Hepatocyte (in vitro differentiated cells): Measurements from ENCODE around the gene MYZAP.

ENCODE experiments used
- CTCF ChIP-seq: fragments of 200-600 bp; sonication (generic); IDR thresholded peaks from 2 replicates; pipeline ENCODE4 v1.5.1; 2016; ENCODE audit warnings: antibody characterized with exemption, mild to moderate bottlenecking; ENCODE audit not compliant: poor library complexity
- EZH2 ChIP-seq: fragments of 200-600 bp; sonication (generic); IDR thresholded peaks from 2 replicates; pipeline ENCODE4 v1.6.1; 2016; ENCODE audit warnings: antibody characterized with exemption, mild to moderate bottlenecking, borderline replicate concordance
- EZH2phosphoT487 ChIP-seq: fragments of 200-600 bp; sonication (generic); IDR thresholded peaks from one replicate; pipeline ENCODE4 v1.6.1; 2018; ENCODE audit warnings: antibody characterized with exemption, mild to moderate bottlenecking, low read depth, moderate library complexity; ENCODE audit not compliant: unreplicated experiment, severe bottlenecking

GRCh38 chr15:57647071-57647790, 55.5 kb downstream of the MYZAP start:
- no peak for TF ChIP-seq CTCF
- TF ChIP-seq EZH2 = no peak
- no peak for TF ChIP-seq EZH2phosphoT487
